HG02840 (cell line): ENCODE measurements around the gene TFDP3.

Experiments used
- ATAC-seq: cut with Tn5 transposase; IDR thresholded peaks from one replicate; pipeline ENCODE4 v1.9.1; 2021; ENCODE audit warnings: mild to moderate bottlenecking, moderate library complexity, moderate number of reproducible peaks; ENCODE audit not compliant: unreplicated experiment, low FRiP score

TFDP3 gene

GRCh38 chrX:133188631-133189030 is 29.5 kb downstream of the TFDP3 start:
- ATAC-seq, result no peak

GRCh38 chrX:133185938-133186337 is 32.2 kb downstream of the TFDP3 start:
- ATAC-seq, result no peak

- ATAC-seq, result no peak
Measured at GRCh38 chrX:133185119-133185518, 33.0 kb downstream of the TFDP3 start.

- no peak for ATAC-seq
Measured at GRCh38 chrX:133183806-133184205, 34.3 kb downstream of the TFDP3 start.

- no peak for ATAC-seq
Measured at GRCh38 chrX:133179500-133179899, 38.7 kb downstream of the TFDP3 start.

GRCh38 chrX:133177202-133177601 is 41.0 kb downstream of the TFDP3 start:
- no peak for ATAC-seq

- no peak for ATAC-seq
Measured at GRCh38 chrX:133175605-133176004, 42.5 kb downstream of the TFDP3 start.

GRCh38 chrX:133175162-133175561 is 43.0 kb downstream of the TFDP3 start:
- ATAC-seq, result no peak

- ATAC-seq, result no peak
Measured at GRCh38 chrX:133171962-133172708, 46.0 kb downstream of the TFDP3 start.
